ENCODE results near the gene STK32C.
"Not testable (repeated sequence)": the region's sequence is repeated elsewhere in the genome, so short reads cannot be mapped to it uniquely, and the experiment has no call there.

Gene STK32C

GRCh38 chr10:132295481-132295880 lies 12.3 kb downstream of the STK32C start:
- not testable (repeated sequence) for H2AK5ac ChIP-seq (ENCODE audit: low read length); H4K8ac ChIP-seq (ENCODE audit: low read depth, low read length); H3K9ac ChIP-seq (ENCODE audit: low read length); H3K4me2 ChIP-seq (ENCODE audit: low read length); H3K79me1 ChIP-seq (ENCODE audit: low read length); H3K79me2 ChIP-seq (ENCODE audit: control insufficient read depth, insufficient read depth, low read length); H2BK5ac ChIP-seq (ENCODE audit: low read length); H4K5ac ChIP-seq (ENCODE audit: low read length); H3K56ac ChIP-seq (ENCODE audit: low read length); H2BK120ac ChIP-seq (ENCODE audit: low read depth, low read length); H3K36me3 ChIP-seq (ENCODE audit: control insufficient read depth, insufficient read depth, low read length); H3K27ac ChIP-seq (ENCODE audit: low read depth, low read length); H3K4ac ChIP-seq (ENCODE audit: low read depth, low read length); H3K4me1 ChIP-seq (ENCODE audit: control insufficient read depth, low read depth, low read length); H3K23ac ChIP-seq (ENCODE audit: low read length); H3K27me3 ChIP-seq (ENCODE audit: insufficient read depth, low read length, poor library complexity); H2BK15ac ChIP-seq (replicated peaks; ENCODE audit: low read depth); DNase-seq; H3K4me3 ChIP-seq (ENCODE audit: low read length); H3K18ac ChIP-seq (ENCODE audit: low read length)
- no CpG with 5 or more reads among the region's 23 CpGs for WGBS (ENCODE audit: extremely low coverage, insufficient coverage, low lambda C conversion rate)

GRCh38 chr10:132294561-132295318 lies 13.0 kb downstream of the STK32C start:
- no CpG with 5 or more reads among the region's 23 CpGs for WGBS (ENCODE audit: extremely low coverage, insufficient coverage, low lambda C conversion rate)
- H3K4me2 ChIP-seq (ENCODE audit: low read length): no peak overlapping the region

GRCh38 chr10:132293813-132294520 lies 13.8 kb downstream of the STK32C start:
- no peak overlapping the region for H4K8ac ChIP-seq (ENCODE audit: low read depth, low read length)
- DNase-seq: peak; percentile 16
- no CpG with 5 or more reads among the region's 25 CpGs for WGBS (ENCODE audit: extremely low coverage, insufficient coverage, low lambda C conversion rate)

More at GRCh38 chr10:132294561-132295318, 13.0 kb downstream of the STK32C start:
- no peak overlapping the region for H4K5ac ChIP-seq (ENCODE audit: low read length)
- H2BK15ac ChIP-seq (replicated peaks; ENCODE audit: low read depth): no peak overlapping the region
- no peaks in the 10 kb centered on the region for H3K27me3 ChIP-seq (ENCODE audit: insufficient read depth, low read length, poor library complexity)
- H3K36me3 ChIP-seq (ENCODE audit: control insufficient read depth, insufficient read depth, low read length): no peaks in the 10 kb centered on the region
- no peak overlapping the region for H3K56ac ChIP-seq (ENCODE audit: low read length)
- H2BK120ac ChIP-seq (ENCODE audit: low read depth, low read length): no peak overlapping the region
- no peak overlapping the region for H2BK5ac ChIP-seq (ENCODE audit: low read length)
- H3K4me1 ChIP-seq (ENCODE audit: control insufficient read depth, low read depth, low read length): no peaks in the 10 kb centered on the region
- H2AK5ac ChIP-seq (ENCODE audit: low read length): no peak overlapping the region
- H3K18ac ChIP-seq (ENCODE audit: low read length): no peak overlapping the region
- H3K23ac ChIP-seq (ENCODE audit: low read length): no peak overlapping the region
- H3K4me3 ChIP-seq (ENCODE audit: low read length): no peak overlapping the region
- no peak overlapping the region for H4K8ac ChIP-seq (ENCODE audit: low read depth, low read length)
- no peak overlapping the region for H3K27ac ChIP-seq (ENCODE audit: low read depth, low read length)
- peak; percentile 53 for DNase-seq
- H3K79me2 ChIP-seq (ENCODE audit: control insufficient read depth, insufficient read depth, low read length): no peaks in the 10 kb centered on the region
- H3K4ac ChIP-seq (ENCODE audit: low read depth, low read length): no peak overlapping the region
- H3K79me1 ChIP-seq (ENCODE audit: low read length): no peaks in the 10 kb centered on the region
- H3K9ac ChIP-seq (ENCODE audit: low read length): no peak overlapping the region

GRCh38 chr10:132293201-132293812 lies 14.4 kb downstream of the STK32C start:
- no peak overlapping the region for H3K18ac ChIP-seq (ENCODE audit: low read length)
- no peak overlapping the region for H2BK5ac ChIP-seq (ENCODE audit: low read length)
- H3K23ac ChIP-seq (ENCODE audit: low read length): no peak overlapping the region
- no peak overlapping the region for H3K56ac ChIP-seq (ENCODE audit: low read length)
- H3K27me3 ChIP-seq (ENCODE audit: insufficient read depth, low read length, poor library complexity): no peaks in the 10 kb centered on the region
- H3K4me1 ChIP-seq (ENCODE audit: control insufficient read depth, low read depth, low read length): no peaks in the 10 kb centered on the region
- no CpG with 5 or more reads among the region's 16 CpGs for WGBS (ENCODE audit: extremely low coverage, insufficient coverage, low lambda C conversion rate)
- no peaks in the 10 kb centered on the region for H3K79me1 ChIP-seq (ENCODE audit: low read length)
- H2BK15ac ChIP-seq (replicated peaks; ENCODE audit: low read depth): no peak overlapping the region
- no peak overlapping the region for H3K27ac ChIP-seq (ENCODE audit: low read depth, low read length)
- no peak overlapping the region for H3K9ac ChIP-seq (ENCODE audit: low read length)
- H3K4ac ChIP-seq (ENCODE audit: low read depth, low read length): no peak overlapping the region
- H3K79me2 ChIP-seq (ENCODE audit: control insufficient read depth, insufficient read depth, low read length): no peaks in the 10 kb centered on the region
- H4K5ac ChIP-seq (ENCODE audit: low read length): no peak overlapping the region
- no peak overlapping the region for H2AK5ac ChIP-seq (ENCODE audit: low read length)
- H4K8ac ChIP-seq (ENCODE audit: low read depth, low read length): no peak overlapping the region
- peak; percentile 27 for DNase-seq
- no peaks in the 10 kb centered on the region for H3K36me3 ChIP-seq (ENCODE audit: control insufficient read depth, insufficient read depth, low read length)
- H2BK120ac ChIP-seq (ENCODE audit: low read depth, low read length): no peak overlapping the region
- H3K4me2 ChIP-seq (ENCODE audit: low read length): no peak overlapping the region
- no peak overlapping the region for H3K4me3 ChIP-seq (ENCODE audit: low read length)

More at GRCh38 chr10:132293813-132294520, 13.8 kb downstream of the STK32C start:
- H3K9ac ChIP-seq (ENCODE audit: low read length): no peak overlapping the region
- H3K27me3 ChIP-seq (ENCODE audit: insufficient read depth, low read length, poor library complexity): no peaks in the 10 kb centered on the region
- H3K4ac ChIP-seq (ENCODE audit: low read depth, low read length): no peak overlapping the region
- H3K79me1 ChIP-seq (ENCODE audit: low read length): no peaks in the 10 kb centered on the region
- H3K36me3 ChIP-seq (ENCODE audit: control insufficient read depth, insufficient read depth, low read length): no peaks in the 10 kb centered on the region
- H3K79me2 ChIP-seq (ENCODE audit: control insufficient read depth, insufficient read depth, low read length): no peaks in the 10 kb centered on the region
- no peaks in the 10 kb centered on the region for H3K4me1 ChIP-seq (ENCODE audit: control insufficient read depth, low read depth, low read length)
- H2BK15ac ChIP-seq (replicated peaks; ENCODE audit: low read depth): no peak overlapping the region
- no peak overlapping the region for H2BK120ac ChIP-seq (ENCODE audit: low read depth, low read length)
- no peak overlapping the region for H3K56ac ChIP-seq (ENCODE audit: low read length)
- no peak overlapping the region for H3K27ac ChIP-seq (ENCODE audit: low read depth, low read length)
- no peak overlapping the region for H3K4me2 ChIP-seq (ENCODE audit: low read length)
- no peak overlapping the region for H2AK5ac ChIP-seq (ENCODE audit: low read length)
- H3K4me3 ChIP-seq (ENCODE audit: low read length): no peak overlapping the region
- no peak overlapping the region for H3K18ac ChIP-seq (ENCODE audit: low read length)
- no peak overlapping the region for H4K5ac ChIP-seq (ENCODE audit: low read length)
- H3K23ac ChIP-seq (ENCODE audit: low read length): no peak overlapping the region
- no peak overlapping the region for H2BK5ac ChIP-seq (ENCODE audit: low read length)

- no peaks in the 10 kb centered on the region for H3K79me1 ChIP-seq (ENCODE audit: low read length)
- H3K4ac ChIP-seq (ENCODE audit: low read depth, low read length): no peak overlapping the region
- no peak overlapping the region for H2BK120ac ChIP-seq (ENCODE audit: low read depth, low read length)
- no peak for DNase-seq
- no peaks in the 10 kb centered on the region for H3K4me1 ChIP-seq (ENCODE audit: control insufficient read depth, low read depth, low read length)
- no peak overlapping the region for H3K9ac ChIP-seq (ENCODE audit: low read length)
- no peak overlapping the region for H3K23ac ChIP-seq (ENCODE audit: low read length)
- no peak overlapping the region for H3K18ac ChIP-seq (ENCODE audit: low read length)
- no peaks in the 10 kb centered on the region for H3K36me3 ChIP-seq (ENCODE audit: control insufficient read depth, insufficient read depth, low read length)
- H3K27ac ChIP-seq (ENCODE audit: low read depth, low read length): no peak overlapping the region
- H3K79me2 ChIP-seq (ENCODE audit: control insufficient read depth, insufficient read depth, low read length): no peaks in the 10 kb centered on the region
- H2BK5ac ChIP-seq (ENCODE audit: low read length): no peak overlapping the region
- no peak overlapping the region for H3K56ac ChIP-seq (ENCODE audit: low read length)
- H2AK5ac ChIP-seq (ENCODE audit: low read length): no peak overlapping the region
- H4K8ac ChIP-seq (ENCODE audit: low read depth, low read length): no peak overlapping the region
- H3K4me2 ChIP-seq (ENCODE audit: low read length): no peak overlapping the region
- H3K27me3 ChIP-seq (ENCODE audit: insufficient read depth, low read length, poor library complexity): no peaks in the 10 kb centered on the region
- no peak overlapping the region for H3K4me3 ChIP-seq (ENCODE audit: low read length)
- H2BK15ac ChIP-seq (replicated peaks; ENCODE audit: low read depth): no peak overlapping the region
- WGBS (ENCODE audit: extremely low coverage, insufficient coverage, low lambda C conversion rate): no CpG with 5 or more reads among the region's 30 CpGs
- no peak overlapping the region for H4K5ac ChIP-seq (ENCODE audit: low read length)
Observed at GRCh38 chr10:132292287-132293200, 15.2 kb downstream of the STK32C start.
